HG02852 (cell line): ENCODE results near the gene BMP2.

Experiments used
- ATAC-seq: cut with Tn5 transposase; IDR thresholded peaks from one replicate; pipeline ENCODE4 v1.9.1; 2021; ENCODE audit warnings: mild to moderate bottlenecking, moderate library complexity; ENCODE audit not compliant: unreplicated experiment

The BMP2 gene

GRCh38 chr20:6767126-6767535, 355 bp upstream of the BMP2 start:
- ATAC-seq: no peak

GRCh38 chr20:6768228-6769140, 998 bp downstream of the BMP2 start:
- no peak for ATAC-seq

- no peak for ATAC-seq
Observed at GRCh38 chr20:6769903-6770785, 2.7 kb downstream of the BMP2 start.

- no peak for ATAC-seq
Observed at GRCh38 chr20:6770786-6771100, 3.3 kb downstream of the BMP2 start.

- no peak for ATAC-seq
Observed at GRCh38 chr20:6780433-6781190, 13.1 kb downstream of the BMP2 start.

- no peak for ATAC-seq
Observed at GRCh38 chr20:6783752-6784151, 16.3 kb downstream of the BMP2 start.

- no peak for ATAC-seq
Observed at GRCh38 chr20:6784210-6784631, 16.7 kb downstream of the BMP2 start.

- no peak for ATAC-seq
Observed at GRCh38 chr20:6784767-6785166, 17.3 kb downstream of the BMP2 start.

- ATAC-seq: no peak
Observed at GRCh38 chr20:6786548-6786947, 19.1 kb downstream of the BMP2 start.

GRCh38 chr20:6792789-6793188, 25.3 kb downstream of the BMP2 start:
- no peak for ATAC-seq

- no peak for ATAC-seq
Observed at GRCh38 chr20:6802227-6802626, 34.7 kb downstream of the BMP2 start.

- ATAC-seq: no peak
Observed at GRCh38 chr20:6806275-6806674, 38.8 kb downstream of the BMP2 start.

GRCh38 chr20:6811262-6812035, 44.0 kb downstream of the BMP2 start:
- ATAC-seq: no peak

- no peak for ATAC-seq
Observed at GRCh38 chr20:6812530-6812929, 45.0 kb downstream of the BMP2 start.

GRCh38 chr20:6814945-6815344, 47.5 kb downstream of the BMP2 start:
- no peak for ATAC-seq

- ATAC-seq: no peak
Observed at GRCh38 chr20:6818033-6818808, 50.7 kb downstream of the BMP2 start.

GRCh38 chr20:6819599-6819998, 52.1 kb downstream of the BMP2 start:
- no peak for ATAC-seq

GRCh38 chr20:6824401-6824800, 56.9 kb downstream of the BMP2 start:
- no peak for ATAC-seq

GRCh38 chr20:6827472-6827871, 60.0 kb downstream of the BMP2 start:
- no peak for ATAC-seq
